Upper lobe of left lung (tissue), 6 donors: Measurements from ENCODE around the gene PRCD. TPM values are rescaled to one million over a fixed set of nuclear protein-coding genes. Genes with fewer than 3 reads are reported as not detected.

Experiments used
- ATAC-seq, 2 donors: fragments of 200-7000 bp; cut with Tn5 transposase; one replicate each; pipeline ENCODE4 v1.9.1; 2022; ENCODE audit warnings: mild to moderate bottlenecking in 2 of 2, moderate library complexity in 2 of 2; ENCODE audit not compliant: low FRiP score in 2 of 2
- DNase-seq, 2 donors: peaks; one replicate each; pipeline ENCODE4 v3.0.0-alpha.2; 2019 to 2020
- H3K27ac ChIP-seq, 4 donors: fragments of 200-600 bp; sonication (generic); one replicate each; pipeline ENCODE4 v1.5.1; 2016 to 2019
- H3K27me3 ChIP-seq, 4 donors: fragments of 200-600 bp; sonication (generic); one replicate each; pipeline ENCODE4 v1.5.1; 2017 to 2019
- H3K36me3 ChIP-seq, 4 donors: fragments of 200-600 bp; sonication (generic); one replicate each; pipeline ENCODE4 v1.5.1; 2016 to 2019
- H3K4me1 ChIP-seq, 4 donors: fragments of 200-600 bp; sonication (generic); one replicate each; pipeline ENCODE4 v1.5.1; 2018 to 2019
- H3K4me3 ChIP-seq, 4 donors: fragments of 200-600 bp; sonication (generic); one replicate each; pipeline ENCODE4 v1.5.1; 2017 to 2019; ENCODE audit warnings: mild to moderate bottlenecking in 2 of 4, moderate library complexity in 1 of 4
- H3K9me3 ChIP-seq, 4 donors: fragments of 200-600 bp; sonication (generic); one replicate each; pipeline ENCODE4 v1.5.1; 2018 to 2019
- CTCF ChIP-seq, 6 experiments: fragments of 450-650 bp in 4 of 6; fragments of 200-600 bp in 2 of 6; sonication (generic) in 2 of 6; IDR thresholded peaks; one replicate each; pipeline ENCODE4 v1.5.1; 2016 to 2019; ENCODE audit warnings: antibody characterized with exemption in 6 of 6
- EP300 ChIP-seq, 4 donors: sonication (generic); formaldehyde crosslinking; IDR thresholded peaks; one replicate each; pipeline ENCODE4 v1.5.1; 2017; ENCODE audit warnings: antibody characterized with exemption in 4 of 4, control low read depth in 2 of 4
- POLR2A ChIP-seq, 4 donors: fragments of 450-650 bp; IDR thresholded peaks; one replicate each; pipeline ENCODE4 v1.5.1; 2016 to 2017; ENCODE audit warnings: antibody characterized with exemption in 4 of 4, mild to moderate bottlenecking in 2 of 4
- POLR2AphosphoS5 ChIP-seq, 2 donors: sonication (generic); formaldehyde crosslinking; IDR thresholded peaks; one replicate each; pipeline ENCODE4 v1.5.1; 2017; ENCODE audit warnings: antibody characterized with exemption in 2 of 2
- WGBS, 2 donors: methylation state at CpG; one replicate each; pipeline ENCODE4 v1.1.5; 2017 to 2018; 5-methylcytosine and 5-hydroxymethylcytosine counted together
- total RNA-seq, 6 donors: library from RNA; depleted of rRNA in 4 of 6; stranded (reverse); fragments of >200 nt in 4 of 6; gene quantifications; one replicate each; pipeline versions ENCODE4 v1.1.0 to v1.2.1, GENCODE V29; 2016 to 2021
- donor health status: DM: no; HTN: no; CAD: no; lungs with moderate emphysema.
- donor health status: DM: no; HTN: yes; CAD: no; lungs with severe emphysema.

PRCD gene
- total RNA-seq, 6 donors from 2014 or later = 3.0 to 13.9 (median 7.2) TPM; not detected in 1

GRCh38 chr17:76497699-76497978 is 42.2 kb upstream of the PRCD start:
- DNase-seq (no peak), ATAC-seq (no peak)
- TF ChIP-seq EP300 (IDR thresholded peaks at IDR 0.05) (no peak), CTCF (IDR thresholded peaks at IDR 0.05) (no peak), POLR2AphosphoS5 (IDR thresholded peaks at IDR 0.05) (no peak), POLR2A (IDR thresholded peaks at IDR 0.05) (no peak)
- 31 to 45% methylated on average over 2 of the region's 2 CpGs for WGBS, 2 donors
- H3K4me3 ChIP-seq = peak overlapping the region in 3 of 4 donors; percentile 9 to 74 (median 14)
- peak overlapping the region; percentile 91 to 95 (median 94) for H3K27ac ChIP-seq
- peaks cover 66 to 84% (median 77%) of the 10 kb centered on the region in 4 donors for H3K4me1 ChIP-seq
- H3K27me3 ChIP-seq = no peaks in the 10 kb centered on the region
- H3K9me3 ChIP-seq = no peaks in the 10 kb centered on the region
- H3K36me3 ChIP-seq = no peaks in the 10 kb centered on the region

- 40 to 45% methylated on average over 12 to 31 of the region's 31 CpGs for WGBS, 2 donors
- H3K27me3 ChIP-seq = no peaks in the 10 kb centered on the region
- TF ChIP-seq POLR2A (IDR thresholded peaks at IDR 0.05) = peak in 2 of 4 donors; percentile 46 to 75
- no peak for TF ChIP-seq CTCF (IDR thresholded peaks at IDR 0.05)
- no peak for TF ChIP-seq EP300 (IDR thresholded peaks at IDR 0.05)
- peak; percentile 62 to 86 for TF ChIP-seq POLR2AphosphoS5 (IDR thresholded peaks at IDR 0.05)
- peaks cover 60 to 79% (median 72%) of the 10 kb centered on the region in 4 donors for H3K4me1 ChIP-seq
- H3K4me3 ChIP-seq = peak overlapping the region in 3 of 4 donors; percentile 9 to 74 (median 14)
- H3K36me3 ChIP-seq = no peaks in the 10 kb centered on the region
- no peaks in the 10 kb centered on the region for H3K9me3 ChIP-seq
- H3K27ac ChIP-seq = peak overlapping the region; percentile 91 to 95 (median 94)
- peak; percentile 84 to 88 for DNase-seq
- ATAC-seq = peak; percentile 34 to 62
Observed at GRCh38 chr17:76497979-76498875, 41.6 kb upstream of the PRCD start.

GRCh38 chr17:76498876-76499251 is 41.0 kb upstream of the PRCD start:
- WGBS, 2 donors = 35 to 50% methylated on average over 4 of the region's 4 CpGs
- H3K4me3 ChIP-seq = peak overlapping the region in 2 of 4 donors; percentile 74 to 82
- H3K27me3 ChIP-seq = no peaks in the 10 kb centered on the region
- DNase-seq = no peak
- H3K4me1 ChIP-seq = peaks cover 53 to 72% (median 66%) of the 10 kb centered on the region in 4 donors
- TF ChIP-seq EP300 (IDR thresholded peaks at IDR 0.05) (no peak), POLR2AphosphoS5 (IDR thresholded peaks at IDR 0.05) (no peak), POLR2A (IDR thresholded peaks at IDR 0.05) (no peak), CTCF (IDR thresholded peaks at IDR 0.05) (no peak)
- no peaks in the 10 kb centered on the region for H3K9me3 ChIP-seq
- ATAC-seq = no peak
- peak overlapping the region; percentile 91 to 95 (median 94) for H3K27ac ChIP-seq
- no peaks in the 10 kb centered on the region for H3K36me3 ChIP-seq

- Histone ChIP-seq H3K4me3 (peak overlapping the region in 3 of 4 donors; percentile 74 to 82 (median 75)), H3K27me3 (no peaks in the 10 kb centered on the region), H3K36me3 (no peaks in the 10 kb centered on the region), H3K4me1 (peaks cover 49 to 69% (median 62%) of the 10 kb centered on the region in 4 donors), H3K27ac (peak overlapping the region; percentile 91 to 95 (median 94)), H3K9me3 (no peaks in the 10 kb centered on the region)
- ATAC-seq (no peak), DNase-seq (no peak)
- 61 to 77% methylated on average over 5 of the region's 5 CpGs for WGBS, 2 donors
- TF ChIP-seq POLR2A (IDR thresholded peaks at IDR 0.05) (peak in 1 of 4 donors; percentile 14), EP300 (IDR thresholded peaks at IDR 0.05) (no peak)
Observed at GRCh38 chr17:76499267-76499667, 40.6 kb upstream of the PRCD start.

- peak in 1 of 2 donors; percentile 49 for DNase-seq
- no peak for ATAC-seq
- Histone ChIP-seq H3K9me3 (no peaks in the 10 kb centered on the region), H3K4me1 (peaks cover 47 to 61% (median 53%) of the 10 kb centered on the region in 4 donors), H3K4me3 (peak overlapping the region; percentile 71 to 82 (median 74)), H3K27me3 (no peaks in the 10 kb centered on the region), H3K36me3 (no peaks in the 10 kb centered on the region), H3K27ac (peak overlapping the region; percentile 91 to 95 (median 94))
- TF ChIP-seq POLR2AphosphoS5 (IDR thresholded peaks at IDR 0.05) = peak; percentile 19 to 90
- no peak for TF ChIP-seq CTCF (IDR thresholded peaks at IDR 0.05)
- peak in 2 of 4 donors; percentile 34 to 61 for TF ChIP-seq POLR2A (IDR thresholded peaks at IDR 0.05)
- 47 to 60% methylated on average over 12 to 17 of the region's 17 CpGs for WGBS, 2 donors
Observed at GRCh38 chr17:76500074-76500746, 39.6 kb upstream of the PRCD start.
